ENCODE measurements around the gene CHIT1.

CHIT1 gene

DNA sequence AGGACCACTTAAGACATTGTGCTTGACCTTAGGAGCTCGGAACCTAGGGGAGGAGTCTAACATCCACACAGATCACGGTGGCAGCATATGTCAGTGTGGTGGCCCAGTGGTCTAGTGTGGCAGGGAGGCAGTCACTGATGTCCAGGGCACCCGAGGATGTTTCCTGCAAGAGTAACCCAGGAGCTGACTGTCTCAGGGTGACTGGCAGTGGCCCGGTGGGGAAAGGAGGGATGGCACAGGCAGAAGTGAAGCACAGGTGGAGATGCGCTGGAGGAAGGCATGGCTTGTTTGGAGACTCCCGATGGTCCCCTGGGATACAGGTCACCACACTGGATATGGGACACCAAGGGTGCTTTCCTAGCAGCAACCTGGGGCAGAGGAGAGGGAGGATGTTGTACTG lies 16.3 kb downstream of the CHIT1 start:
- no peak for DNase-seq (ENCODE audit: extremely low read depth, low read depth)
- TF ChIP-seq CTCF (IDR thresholded peaks at IDR 0.05; ENCODE audit: low read depth, low read length): no peak

DNA sequence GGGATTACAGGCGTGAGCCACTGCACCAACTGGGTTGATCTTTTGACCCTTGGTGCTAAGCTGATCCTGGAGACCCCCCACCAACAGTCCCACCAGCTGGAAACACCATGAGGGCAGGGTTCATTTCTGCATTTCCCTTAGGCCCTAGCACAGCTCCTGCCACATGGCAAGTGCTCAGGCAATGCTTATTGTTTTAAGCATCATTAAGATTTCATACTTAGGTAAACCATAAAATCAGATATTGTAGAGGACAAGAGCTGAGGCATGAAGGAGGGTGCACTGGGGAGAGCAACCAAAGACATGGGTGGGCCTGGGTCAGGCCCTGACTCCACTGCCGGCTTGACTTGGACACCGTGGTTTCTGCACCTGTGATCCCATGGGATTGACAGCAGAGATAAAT lies 17.7 kb downstream of the CHIT1 start:
- DNase-seq (ENCODE audit: extremely low read depth, low read depth): no peak
- no peak for TF ChIP-seq CTCF (IDR thresholded peaks at IDR 0.05; ENCODE audit: low read depth, low read length)

- no peak for TF ChIP-seq CTCF (IDR thresholded peaks at IDR 0.05; ENCODE audit: low read depth, low read length)
- DNase-seq (ENCODE audit: extremely low read depth, low read depth): no peak
Measured at GRCh38 chr1:203210988-203211387, 18.5 kb downstream of the CHIT1 start.

- no peak for TF ChIP-seq CTCF (IDR thresholded peaks at IDR 0.05; ENCODE audit: low read depth, low read length)
- no peak for DNase-seq (ENCODE audit: extremely low read depth, low read depth)
Measured at GRCh38 chr1:203210350-203210749, 19.1 kb downstream of the CHIT1 start.

DNA sequence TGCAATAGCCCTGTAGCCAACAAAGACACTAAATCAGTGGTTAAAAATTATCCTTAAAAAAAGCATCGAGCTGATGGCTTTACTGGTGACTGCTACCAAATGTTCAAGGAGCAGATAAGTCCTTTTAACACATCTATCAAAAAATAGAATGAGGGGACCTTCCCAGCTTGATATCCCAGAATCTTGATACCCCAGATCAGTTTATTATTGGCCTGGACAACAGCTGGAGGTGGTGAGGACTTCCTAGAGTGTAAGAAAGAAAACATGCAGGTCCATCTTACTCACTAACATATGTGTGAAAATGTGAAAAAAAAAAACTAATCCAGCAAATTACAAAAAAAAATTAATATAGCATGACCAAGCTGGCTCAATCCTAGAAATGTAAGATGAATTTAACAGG lies 21.3 kb downstream of the CHIT1 start:
- TF ChIP-seq CTCF (IDR thresholded peaks at IDR 0.05; ENCODE audit: low read depth, low read length): no peak

DNA sequence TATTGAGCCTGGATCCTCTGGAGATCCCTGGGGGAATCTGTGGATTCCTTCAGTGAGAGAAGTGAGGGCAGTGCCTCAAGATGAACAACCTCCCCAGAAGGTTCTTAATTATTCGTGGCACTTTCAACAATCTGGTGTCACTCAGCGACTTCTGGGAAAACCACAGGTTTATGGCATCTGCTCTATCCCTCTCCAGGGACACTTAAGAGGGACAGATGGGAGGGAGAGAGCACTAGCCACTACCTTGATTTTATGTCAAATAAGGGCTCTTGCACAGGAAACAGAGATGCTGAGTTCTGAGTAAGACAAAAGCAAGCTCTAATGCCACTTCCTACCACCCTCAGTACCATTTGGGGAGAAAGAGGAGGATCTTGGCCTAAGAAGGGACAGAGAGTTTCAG lies 21.7 kb downstream of the CHIT1 start:
- DNase-seq (ENCODE audit: extremely low read depth, low read depth): no peak
- no peak for TF ChIP-seq CTCF (IDR thresholded peaks at IDR 0.05; ENCODE audit: low read depth, low read length)

More for the DNA sequence above, 21.3 kb downstream of the CHIT1 start:
- no peak for DNase-seq (ENCODE audit: extremely low read depth, low read depth)

- DNase-seq (ENCODE audit: extremely low read depth, low read depth): no peak
- TF ChIP-seq CTCF (IDR thresholded peaks at IDR 0.05; ENCODE audit: low read depth, low read length): no peak
Measured at GRCh38 chr1:203206129-203206687, 23.3 kb downstream of the CHIT1 start.
